H1 (cell line): ENCODE measurements around the gene UBASH3A.

ENCODE experiments used
- ASH2L ChIP-seq: fragments of 200-600, 300-600 bp; sonication (generic); IDR thresholded peaks from one replicate; pipeline ENCODE4 v1.7.1; 2017; ENCODE audit warnings: low read length
- CEBPB ChIP-seq: IDR thresholded peaks from 2 replicates; pipeline ENCODE4 v1.6.1; 2012; ENCODE audit warnings: low read depth, low read length
- CHD1 ChIP-seq: IDR thresholded peaks from 2 replicates; pipeline ENCODE4 v1.6.1; 2012; ENCODE audit warnings: low read depth, low read length, improper control_type of control experiment
- EP300 ChIP-seq, 2 experiments: IDR thresholded peaks; 1 replicate in 1 of 2; 2 replicates in 1 of 2; pipeline ENCODE4 v1.6.1; 2011 to 2012; ENCODE audit warnings: low read depth in 2 of 2, low read length in 2 of 2, mild to moderate bottlenecking in 2 of 2, borderline replicate concordance in 1 of 2, inconsistent platforms in 1 of 2, moderate library complexity in 1 of 2
- EZH2 ChIP-seq: fragments of 200-600 bp; sonication (generic); IDR thresholded peaks from 2 replicates; pipeline ENCODE4 v1.7.1; 2012; ENCODE audit warnings: low read depth, mild to moderate bottlenecking, moderate library complexity, low read length, inconsistent platforms; ENCODE audit not compliant: severe bottlenecking
- KDM1A ChIP-seq: fragments of 200-600, 300-600 bp; sonication (generic); IDR thresholded peaks from 2 replicates; pipeline ENCODE4 v1.7.1; 2016; ENCODE audit warnings: mild to moderate bottlenecking, low read length, borderline replicate concordance
- TAF1 ChIP-seq: IDR thresholded peaks from 2 replicates; pipeline ENCODE4 v1.6.1; 2011; ENCODE audit warnings: mild to moderate bottlenecking, low read depth, low read length
- TF ChIP-seq, protein P1 (sequence below), 3 experiments: IDR thresholded peaks; 1 replicate in 2 of 3; 2 replicates in 1 of 3; pipeline versions ENCODE4 v1.5.1 to v1.6.1; 2011; ENCODE audit warnings: low read length in 3 of 3, mild to moderate bottlenecking in 3 of 3, inconsistent platforms in 2 of 3, low read depth in 1 of 3, moderate library complexity in 1 of 3; ENCODE audit not compliant: insufficient read depth in 1 of 3; ENCODE audit errors: control extremely low read depth in 1 of 3

DNA sequence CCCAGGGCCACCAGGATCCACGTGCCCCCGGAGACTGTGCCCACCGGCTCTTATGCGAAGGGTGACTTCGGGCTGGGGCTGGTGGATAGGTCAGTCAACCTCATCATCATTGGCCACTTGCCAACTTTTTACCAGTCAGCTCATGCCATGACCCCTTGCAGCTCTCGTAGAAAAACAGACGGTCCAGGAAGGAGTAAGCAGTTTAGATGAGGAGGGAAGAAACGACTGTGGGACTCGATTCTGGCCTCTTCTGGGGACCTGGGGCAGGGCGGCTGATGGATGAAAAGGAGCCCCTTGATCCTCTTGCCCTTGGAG is 41.0 kb downstream of the UBASH3A start:
- TF ChIP-seq CEBPB: no peak
- no peak for TF ChIP-seq EZH2
- TF ChIP-seq, protein P1, sequence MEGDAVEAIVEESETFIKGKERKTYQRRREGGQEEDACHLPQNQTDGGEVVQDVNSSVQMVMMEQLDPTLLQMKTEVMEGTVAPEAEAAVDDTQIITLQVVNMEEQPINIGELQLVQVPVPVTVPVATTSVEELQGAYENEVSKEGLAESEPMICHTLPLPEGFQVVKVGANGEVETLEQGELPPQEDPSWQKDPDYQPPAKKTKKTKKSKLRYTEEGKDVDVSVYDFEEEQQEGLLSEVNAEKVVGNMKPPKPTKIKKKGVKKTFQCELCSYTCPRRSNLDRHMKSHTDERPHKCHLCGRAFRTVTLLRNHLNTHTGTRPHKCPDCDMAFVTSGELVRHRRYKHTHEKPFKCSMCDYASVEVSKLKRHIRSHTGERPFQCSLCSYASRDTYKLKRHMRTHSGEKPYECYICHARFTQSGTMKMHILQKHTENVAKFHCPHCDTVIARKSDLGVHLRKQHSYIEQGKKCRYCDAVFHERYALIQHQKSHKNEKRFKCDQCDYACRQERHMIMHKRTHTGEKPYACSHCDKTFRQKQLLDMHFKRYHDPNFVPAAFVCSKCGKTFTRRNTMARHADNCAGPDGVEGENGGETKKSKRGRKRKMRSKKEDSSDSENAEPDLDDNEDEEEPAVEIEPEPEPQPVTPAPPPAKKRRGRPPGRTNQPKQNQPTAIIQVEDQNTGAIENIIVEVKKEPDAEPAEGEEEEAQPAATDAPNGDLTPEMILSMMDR (IDR thresholded peaks at IDR 0.05; ENCODE audit: control extremely low read depth in 1 of 3, insufficient read depth in 1 of 3, low read depth in 1 of 3, low read length in 3 of 3): no peak
- TF ChIP-seq EP300 (IDR thresholded peaks at IDR 0.05; ENCODE audit: borderline replicate concordance in 1 of 2, low read depth in 2 of 2, low read length in 2 of 2): no peak
- no peak for TF ChIP-seq ASH2L
- no peak for TF ChIP-seq CHD1
- TF ChIP-seq TAF1: no peak
- no peak for TF ChIP-seq KDM1A
